Lower lobe of right lung (tissue), 2 donors: Measurements from ENCODE around the gene CFAP206. TPM values are rescaled to one million over a fixed set of nuclear protein-coding genes. Genes with fewer than 3 reads are reported as not detected.

Source experiments
- ATAC-seq, 2 donors: fragments of 200-7000 bp; cut with Tn5 transposase; one replicate each; pipeline ENCODE4 v1.9.1; 2020 to 2022; ENCODE audit warnings: mild to moderate bottlenecking in 2 of 2, moderate library complexity in 2 of 2
- DNase-seq: peaks from one replicate; pipeline ENCODE4 v3.0.0-alpha.2; 2020
- H3K27ac ChIP-seq: fragments of 200-600 bp; one replicate; pipeline ENCODE4 v1.8.0; 2022
- H3K27me3 ChIP-seq: fragments of 200-600 bp; one replicate; pipeline ENCODE4 v1.8.0; 2022; ENCODE audit warnings: low read depth
- H3K36me3 ChIP-seq: fragments of 200-600 bp; one replicate; pipeline ENCODE4 v1.8.0; 2022; ENCODE audit warnings: mild to moderate bottlenecking
- H3K4me1 ChIP-seq: fragments of 200-600 bp; one replicate; pipeline ENCODE4 v1.8.0; 2022
- H3K4me3 ChIP-seq: fragments of 200-600 bp; one replicate; pipeline ENCODE4 v1.8.0; 2022; ENCODE audit warnings: mild to moderate bottlenecking
- H3K9me3 ChIP-seq: fragments of 200-600 bp; one replicate; pipeline ENCODE4 v1.8.0; 2022
- intact Hi-C: fragments of 100-400 bp; cut with DNase I; formaldehyde crosslinking; loops from one replicate; pipeline ENCODE4 v1.11.0; 2022
- total RNA-seq: library from RNA; stranded (reverse); fragmentation: NEBNext Ultra II Directional; extraction: Animal tissue kit (Norgen Biotek cat#: 25700); gene quantifications from one replicate; pipeline ENCODE4 v1.2.1, GENCODE V29; 2021
- TF ChIP-seq, protein P1 (sequence below): fragments of 200-600 bp; IDR thresholded peaks from one replicate; pipeline ENCODE4 v1.8.0; 2022; ENCODE audit warnings: antibody characterized with exemption, mild to moderate bottlenecking
- donor health status: DM: no; HTN: yes; CAD: no; lungs with severe emphysema.

CFAP206 gene
- total RNA-seq, 1 donor from 2014 or later: 3.9 TPM

DNA sequence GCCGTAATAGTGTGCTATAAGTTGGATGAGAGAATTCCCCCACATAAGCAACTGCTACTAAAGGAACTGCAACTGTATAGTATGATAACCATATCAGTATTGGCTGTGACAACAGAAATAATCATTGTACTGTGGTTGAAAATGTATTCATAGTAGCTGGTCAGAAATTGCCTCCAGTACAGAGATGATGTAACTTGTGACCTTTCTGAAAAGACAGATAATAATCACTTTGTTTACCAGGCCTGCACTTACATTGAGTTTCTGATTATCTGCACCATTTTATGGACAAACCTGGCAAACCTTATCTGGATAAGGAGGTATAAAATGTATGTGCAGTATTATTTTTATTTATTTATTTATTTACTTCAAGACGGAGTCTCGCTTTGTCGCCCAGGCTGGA, 19.0 kb downstream of the CFAP206 start:
- intact Hi-C loops: no loop called here
- H3K36me3 ChIP-seq: no peaks in the 10 kb centered on the region

DNA sequence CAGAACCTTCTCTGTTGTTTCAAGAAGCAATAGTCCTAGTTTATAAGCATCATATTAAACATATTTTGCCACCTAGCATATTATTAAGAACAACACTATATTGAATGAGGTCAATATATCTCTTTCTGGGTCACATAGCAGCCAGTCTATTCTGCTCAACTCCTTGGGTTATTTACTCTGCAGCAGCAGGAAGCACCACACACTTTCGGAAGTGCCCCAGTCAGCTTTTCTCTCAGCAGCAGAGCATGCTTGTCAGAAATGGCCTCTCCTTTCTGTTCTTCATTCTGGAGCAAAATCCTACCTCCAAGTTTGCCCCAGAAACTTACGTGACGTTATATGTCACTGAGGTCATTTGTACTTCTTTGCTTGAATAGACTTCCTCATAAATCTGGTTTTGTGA, 22.7 kb downstream of the CFAP206 start:
- no peak overlapping the region for H3K4me3 ChIP-seq
- intact Hi-C loops: no loop called here
- ATAC-seq: no peak
- TF ChIP-seq, protein P1, sequence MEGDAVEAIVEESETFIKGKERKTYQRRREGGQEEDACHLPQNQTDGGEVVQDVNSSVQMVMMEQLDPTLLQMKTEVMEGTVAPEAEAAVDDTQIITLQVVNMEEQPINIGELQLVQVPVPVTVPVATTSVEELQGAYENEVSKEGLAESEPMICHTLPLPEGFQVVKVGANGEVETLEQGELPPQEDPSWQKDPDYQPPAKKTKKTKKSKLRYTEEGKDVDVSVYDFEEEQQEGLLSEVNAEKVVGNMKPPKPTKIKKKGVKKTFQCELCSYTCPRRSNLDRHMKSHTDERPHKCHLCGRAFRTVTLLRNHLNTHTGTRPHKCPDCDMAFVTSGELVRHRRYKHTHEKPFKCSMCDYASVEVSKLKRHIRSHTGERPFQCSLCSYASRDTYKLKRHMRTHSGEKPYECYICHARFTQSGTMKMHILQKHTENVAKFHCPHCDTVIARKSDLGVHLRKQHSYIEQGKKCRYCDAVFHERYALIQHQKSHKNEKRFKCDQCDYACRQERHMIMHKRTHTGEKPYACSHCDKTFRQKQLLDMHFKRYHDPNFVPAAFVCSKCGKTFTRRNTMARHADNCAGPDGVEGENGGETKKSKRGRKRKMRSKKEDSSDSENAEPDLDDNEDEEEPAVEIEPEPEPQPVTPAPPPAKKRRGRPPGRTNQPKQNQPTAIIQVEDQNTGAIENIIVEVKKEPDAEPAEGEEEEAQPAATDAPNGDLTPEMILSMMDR: no peak
- H3K36me3 ChIP-seq: no peaks in the 10 kb centered on the region
- H3K4me1 ChIP-seq: no peaks in the 10 kb centered on the region
- no peak for DNase-seq
- no peak overlapping the region for H3K27ac ChIP-seq
- no peaks in the 10 kb centered on the region for H3K27me3 ChIP-seq
- no peaks in the 10 kb centered on the region for H3K9me3 ChIP-seq

More for the DNA sequence above, 19.0 kb downstream of the CFAP206 start:
- Histone ChIP-seq H3K27ac (no peak overlapping the region), H3K4me3 (no peak overlapping the region), H3K9me3 (no peaks in the 10 kb centered on the region), H3K27me3 (no peaks in the 10 kb centered on the region), H3K4me1 (no peaks in the 10 kb centered on the region)
- ATAC-seq (no peak), DNase-seq (no peak)
- TF ChIP-seq, protein P1: no peak

DNA sequence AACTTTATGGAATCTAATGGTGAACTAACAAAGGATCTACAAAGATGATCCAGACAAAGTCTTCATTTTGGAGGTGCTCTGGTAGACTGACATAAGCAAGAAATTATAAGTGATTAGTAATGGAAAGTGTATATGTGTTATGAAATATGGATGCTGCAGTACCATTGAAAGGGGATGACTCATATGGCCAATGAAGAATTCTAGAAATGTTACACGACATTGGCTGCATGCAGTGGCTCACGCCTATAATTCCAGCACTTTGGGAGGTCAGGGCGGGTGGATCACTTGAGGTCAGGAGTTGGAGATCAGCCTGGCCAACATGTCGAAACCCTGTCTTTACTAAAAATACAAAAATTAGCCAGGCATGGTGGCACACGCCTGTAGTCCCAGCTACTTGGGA, 23.5 kb downstream of the CFAP206 start:
- TF ChIP-seq, protein P1: no peak
- no peaks in the 10 kb centered on the region for H3K36me3 ChIP-seq
- intact Hi-C loops: no loop called here
- H3K27ac ChIP-seq: no peak overlapping the region
- no peak overlapping the region for H3K4me3 ChIP-seq
- H3K9me3 ChIP-seq: no peaks in the 10 kb centered on the region
- no peaks in the 10 kb centered on the region for H3K4me1 ChIP-seq
- ATAC-seq (no peak), DNase-seq (no peak)
- no peaks in the 10 kb centered on the region for H3K27me3 ChIP-seq

DNA sequence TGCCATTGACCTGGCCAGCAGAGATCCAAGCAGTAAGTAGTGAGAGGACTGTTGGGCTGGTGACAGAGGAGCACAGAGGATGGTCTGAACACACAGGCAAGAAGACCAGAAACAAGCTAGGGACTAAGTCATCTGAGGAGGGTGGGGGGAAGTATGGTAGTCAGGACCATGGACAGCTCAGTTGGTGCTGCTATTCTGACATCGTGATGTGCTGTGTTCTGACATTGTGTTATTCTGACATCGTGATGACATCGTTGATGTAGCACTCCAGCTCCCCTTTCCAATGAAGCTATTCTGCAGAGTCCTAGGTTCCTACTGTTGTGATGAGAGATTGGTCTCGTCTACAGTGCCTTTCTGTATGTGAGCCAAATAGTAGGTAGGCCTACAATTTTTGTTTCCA, 28.7 kb downstream of the CFAP206 start:
- DNase-seq: no peak
- Histone ChIP-seq H3K4me3 (no peak overlapping the region), H3K4me1 (no peaks in the 10 kb centered on the region), H3K9me3 (no peaks in the 10 kb centered on the region), H3K27ac (no peak overlapping the region), H3K27me3 (no peaks in the 10 kb centered on the region), H3K36me3 (no peaks in the 10 kb centered on the region)
- ATAC-seq: peak; percentile 70 to 73
- intact Hi-C loops: no loop called here
- TF ChIP-seq, protein P1: no peak

DNA sequence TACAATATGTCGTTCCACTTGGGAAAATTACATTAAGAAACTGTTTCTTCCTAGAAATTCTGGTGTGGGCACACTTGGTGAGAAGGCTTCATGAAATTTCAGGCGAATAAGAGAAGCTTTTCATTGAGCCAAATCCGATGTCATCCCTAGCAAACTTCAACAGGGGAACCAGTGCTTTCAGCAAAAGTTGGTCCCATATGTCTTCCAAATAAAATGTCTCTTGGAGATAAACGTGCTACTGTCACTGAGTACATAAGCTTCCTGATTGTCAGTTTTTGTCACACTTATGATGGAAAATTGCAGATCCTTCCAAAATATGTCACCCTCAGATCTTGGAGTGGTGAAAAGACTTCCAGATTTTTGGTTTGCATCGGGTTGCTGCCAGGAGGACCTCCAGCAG, 33.9 kb downstream of the CFAP206 start:
- no peaks in the 10 kb centered on the region for H3K4me1 ChIP-seq
- DNase-seq: no peak
- intact Hi-C loops: no loop called here
- H3K9me3 ChIP-seq: no peaks in the 10 kb centered on the region
- TF ChIP-seq, protein P1: no peak
- no peak overlapping the region for H3K27ac ChIP-seq
- H3K4me3 ChIP-seq: no peak overlapping the region
- no peaks in the 10 kb centered on the region for H3K27me3 ChIP-seq
- no peak for ATAC-seq
- no peaks in the 10 kb centered on the region for H3K36me3 ChIP-seq

DNA sequence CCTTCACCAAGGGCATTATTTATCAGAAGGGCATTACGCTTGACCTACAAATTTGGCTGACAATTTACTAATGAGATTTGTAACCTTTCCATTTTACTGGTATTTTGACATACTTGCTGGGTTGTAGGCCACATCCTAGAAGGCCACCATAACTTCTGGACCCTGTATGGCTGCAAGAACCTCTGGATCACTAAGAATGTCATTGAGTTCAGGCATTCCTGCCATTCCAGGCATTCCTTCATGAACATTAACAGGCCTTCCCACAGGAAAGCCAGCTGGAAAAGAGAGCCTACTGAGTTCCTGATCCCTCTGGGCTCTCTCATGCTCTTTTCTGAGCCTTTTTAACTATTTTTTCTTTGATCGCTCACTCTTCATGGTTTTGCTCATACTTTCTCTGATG, 36.6 kb downstream of the CFAP206 start:
- intact Hi-C loops: no loop called here
- no peaks in the 10 kb centered on the region for H3K9me3 ChIP-seq
- ATAC-seq (no peak), DNase-seq (no peak)
- H3K4me3 ChIP-seq: no peak overlapping the region
- no peaks in the 10 kb centered on the region for H3K4me1 ChIP-seq
- H3K27ac ChIP-seq: no peak overlapping the region
- H3K27me3 ChIP-seq: no peaks in the 10 kb centered on the region
- TF ChIP-seq, protein P1: no peak
- H3K36me3 ChIP-seq: no peaks in the 10 kb centered on the region
